ENCODE results near the gene LST1. TPM values are rescaled to one million over a fixed set of nuclear protein-coding genes. Genes with fewer than 3 reads are reported as not detected.

Gene LST1
- total and polyA plus RNA-seq, 2 of the 4 experiments (the other 2 are of a cell fraction), result not detected

DNA sequence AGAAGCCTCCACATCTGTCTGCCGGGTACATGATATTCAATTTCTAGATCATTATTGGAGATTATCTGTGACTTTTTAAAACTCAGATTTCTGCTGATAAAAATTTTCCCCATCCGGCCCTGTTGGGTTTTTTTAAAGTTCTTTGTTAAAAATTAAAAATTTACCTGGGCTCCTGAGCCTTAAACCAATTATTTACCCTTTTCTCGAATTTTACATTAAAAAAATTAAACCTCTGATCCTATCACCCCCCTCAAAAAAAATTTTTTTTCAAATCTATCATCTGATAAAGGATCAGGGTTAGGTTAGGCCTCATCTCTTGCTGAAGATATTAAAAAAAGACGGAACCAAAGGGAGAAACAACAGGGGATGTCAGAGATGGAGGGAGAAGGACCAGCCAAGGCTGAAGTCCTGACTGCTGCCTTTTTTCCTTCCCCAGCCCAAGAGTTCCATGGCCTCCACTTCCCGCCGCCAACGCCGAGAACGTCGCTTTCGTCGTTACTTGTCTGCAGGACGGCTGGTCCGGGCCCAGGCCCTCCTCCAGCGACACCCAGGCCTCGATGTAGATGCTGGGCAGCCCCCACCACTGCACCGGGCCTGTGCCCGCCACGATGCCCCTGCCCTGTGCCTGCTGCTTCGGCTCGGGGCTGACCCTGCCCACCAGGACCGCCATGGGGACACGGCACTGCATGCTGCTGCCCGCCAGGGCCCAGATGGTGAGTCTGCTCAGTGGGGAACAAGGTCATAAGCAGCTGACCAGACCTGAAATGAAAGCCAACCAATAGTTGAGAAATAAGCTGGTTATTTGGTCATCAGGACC is 38.1 kb upstream of the LST1 start:
- POLR2A ChIA-PET (ENCODE audit: unreplicated experiment), result interaction anchor here (0.6 to 0.7 kb wide), 2 partner anchors 199 to 573 kb away, joined by 7 to 9 read pairs; no protein-coding TSS in a partner anchor
- Histone ChIP-seq H4K8ac (ENCODE audit: low read depth in 2 of 2, low read length in 2 of 2) (peak overlapping the region; percentile 91 to 98), H3K9ac (ENCODE audit: low read depth, low read length) (peak overlapping the region; percentile 81), H3K27me3 (ENCODE audit: control insufficient read depth, insufficient read depth, low read length) (no peaks in the 10 kb centered on the region), H4K20me1 (ENCODE audit: insufficient read depth, low read length) (no peaks in the 10 kb centered on the region), H3K4ac (ENCODE audit: low read depth, low read length) (peak overlapping the region; percentile 87), H3K14ac (replicated peaks; ENCODE audit: low read depth, low read length) (peak overlapping the region; percentile 90; the same call in 1 of the 2 replicates), H3K27ac (ENCODE audit: insufficient read depth, low read length) (peak overlapping the region; percentile 74), H2AK9ac (replicated peaks; ENCODE audit: low read depth, low read length, poor library complexity) (peak overlapping the region; percentile 97), H3K9me3 (ENCODE audit: control insufficient read depth, insufficient read depth, low read length) (no peaks in the 10 kb centered on the region), H3K79me1 (ENCODE audit: low read depth in 1 of 2, low read length in 2 of 2) (peaks cover 8 to 30% of the 10 kb centered on the region in 2 experiments; a peak in 3 of 4 replicates), H4K5ac (ENCODE audit: low read depth, low read length) (peak overlapping the region; percentile 89), H3K23ac (ENCODE audit: low read depth, low read length) (peak overlapping the region; percentile 93), H3K36me3 (ENCODE audit: control insufficient read depth, insufficient read depth, low read length) (peaks cover 11% of the 10 kb centered on the region), H3K4me2 (ENCODE audit: low read depth, low read length) (peak overlapping the region; percentile 79), H2BK15ac (ENCODE audit: low read depth, low read length) (no peak overlapping the region), H4K91ac (ENCODE audit: insufficient read depth, low read depth, low read length) (peak overlapping the region; percentile 48), H2BK120ac (ENCODE audit: low read depth, low read length) (peak overlapping the region; percentile 27; the same call in 1 of the 2 replicates), H2BK5ac (ENCODE audit: low read depth, low read length, poor library complexity, severe bottlenecking) (peak overlapping the region; percentile 84), H3K56ac (ENCODE audit: extremely low read depth, insufficient read depth, low read length) (peak overlapping the region; percentile 90), H3K9me1 (ENCODE audit: insufficient read depth, low read length) (peaks cover 6% of the 10 kb centered on the region), H2AK5ac (ENCODE audit: low read depth, low read length) (peak overlapping the region; percentile 92), H3K4me3 (ENCODE audit: insufficient read depth, low read depth, low read length) (peak overlapping the region; percentile 45), H2AFZ (replicated peaks; ENCODE audit: low read length, poor library complexity) (peak overlapping the region; percentile 85), H3K4me1 (ENCODE audit: control insufficient read depth, insufficient read depth, low read length) (peaks cover 6% of the 10 kb centered on the region), H3K18ac (ENCODE audit: low read depth, low read length) (no peak overlapping the region; the same call in 1 of the 2 replicates), H2BK20ac (ENCODE audit: low read depth, low read length) (no peak overlapping the region)
- ATAC-seq (ENCODE audit: low read depth), result no peak
- no peak for DNase-seq
- dilution Hi-C loops (cut with HindIII; ENCODE audit: low sequenced_read_pairs, unreplicated experiment) (no loop called here), intact Hi-C loops (cut with micrococcal nuclease) (loop anchor here (2.0 to 5.0 kb wide), 4 partner anchors 34 to 404 kb away; partner anchors contain the start of genes GPANK1, HSPA1B and LTB), in situ Hi-C loops (cut with MboI; ENCODE audit: low sequenced_read_pairs) (loop anchor here (5.0 to 10.0 kb wide), 2 partner anchors 49 to 287 kb away; no protein-coding TSS in a partner anchor)
- 95 to 100% methylated on average over 1 to 11 of the region's 24 CpGs for WGBS, 2 experiments (ENCODE audit: extremely low coverage in 2 of 2, insufficient read length in 1 of 2)
- 0 out of 2 replicates have a peak, but pooled peaks have one; percentile 7 for TF ChIP-seq POLR2A (IDR thresholded peaks at IDR 0.05; ENCODE audit: low read depth, low read length)
- no peak for TF ChIP-seq RFX5 (IDR thresholded peaks at IDR 0.05; ENCODE audit: low read depth, low read length)
- no TSS peak for BruUV-seq (replicated peaks)
- CTCF ChIA-PET, result interaction anchor here (0.6 to 2.4 kb wide), 4 partner anchors 12 to 191 kb away, joined by 3 to 14 read pairs (median 6); partner anchors contain the start of gene LST1
